ENCODE measurements around the gene CDK5R1. TPM values are rescaled to one million over a fixed set of nuclear protein-coding genes. Genes with fewer than 3 reads are reported as not detected.
A peak's percentile ranks its signal among the peaks of the same experiment; 100 is the strongest.

CDK5R1 gene
- total and polyA plus RNA-seq, 2 experiments from 2014 or later = 0.63 to 1.2 TPM

DNA sequence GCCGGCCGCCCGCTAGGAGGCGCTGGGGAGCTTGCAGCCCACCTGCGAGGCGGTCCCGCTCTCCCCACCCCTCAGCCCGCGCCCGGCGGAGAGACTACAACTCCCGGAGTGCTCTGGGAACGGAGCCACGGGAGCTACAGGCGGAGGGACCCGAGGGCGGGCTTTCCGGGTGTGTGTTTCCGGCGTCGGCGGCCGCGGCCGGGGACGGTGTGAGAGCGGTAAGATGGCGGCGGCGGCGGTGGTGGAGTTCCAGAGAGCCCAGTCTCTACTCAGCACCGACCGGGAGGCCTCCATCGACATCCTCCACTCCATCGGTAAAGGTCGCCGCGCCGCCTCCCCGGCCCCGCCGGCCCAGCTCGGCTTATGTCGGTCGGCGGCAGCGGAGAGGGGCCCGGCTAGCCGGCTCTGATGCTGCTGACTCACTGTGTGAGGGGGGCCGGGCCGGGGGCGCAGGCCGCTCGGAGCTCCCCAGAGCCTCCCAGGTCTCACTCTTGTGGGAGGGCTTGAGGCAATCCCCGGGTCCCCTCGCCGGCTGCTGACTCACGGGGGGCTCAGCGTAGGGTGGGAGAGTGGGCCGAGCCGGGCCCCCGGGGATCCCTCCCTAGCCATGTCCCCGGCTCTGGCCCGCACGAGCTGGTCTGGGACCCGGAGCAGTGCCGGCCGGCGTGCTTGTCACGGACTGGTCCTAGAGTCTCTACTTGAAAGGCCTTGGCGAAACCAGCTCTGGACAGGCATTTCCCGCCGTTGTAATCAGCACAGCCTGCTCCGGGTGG is 42.3 kb upstream of the CDK5R1 start, which contains the start of gene PSMD11:
TSS of gene PSMD11 (plus strand) at position 210 of the 773 bp plus-strand sequence. CDS start at position 224, 14 bp downstream.
- peak within 1 kb of the TSS; percentile 90 for H3K27ac ChIP-seq
- in situ Hi-C loops (cut with MboI) = no loop called here
- 1 to 2% methylated on average over 45 to 68 of the region's 74 CpGs for WGBS, 2 experiments (ENCODE audit: low coverage in 1 of 2, low lambda C conversion rate in 2 of 2, missing lambda C conversion rate in 2 of 2)
- no peaks in the 10 kb centered on the region for H3K9me2 ChIP-seq (ENCODE audit: insufficient read depth)
- TF ChIP-seq EZH2 (IDR thresholded peaks at IDR 0.05; ENCODE audit: insufficient read depth, poor library complexity, severe bottlenecking) (no peak), EZH2phosphoT487 (IDR thresholded peaks at IDR 0.05; ENCODE audit: insufficient read depth, low read depth) (no peak)
- peaks cover 24% of the 10 kb centered on the region for H3F3A ChIP-seq (ENCODE audit: insufficient read depth)
- DNase-seq = peak; percentile 100
- peak within 1 kb of the TSS; percentile 99 for H2AFZ ChIP-seq
- no peaks in the 10 kb centered on the region for H3K9me3 ChIP-seq (ENCODE audit: low read depth)
- peaks cover 50% of the 10 kb centered on the region for H3K79me2 ChIP-seq (ENCODE audit: insufficient read depth)
- H3K4me2 ChIP-seq (ENCODE audit: unreplicated experiment) = peak within 1 kb of the TSS; percentile 95
- peak within 1 kb of the TSS; percentile 100 for H3K4me3 ChIP-seq
- H3K36me3 ChIP-seq (ENCODE audit: low read depth) = peaks cover 16% of the 10 kb centered on the region; the same call in 1 of the 2 replicates
- H3K4me1 ChIP-seq (ENCODE audit: insufficient read depth) = peaks cover 21% of the 10 kb centered on the region
- peak within 1 kb of the TSS; percentile 97 for H3K9ac ChIP-seq
- no peaks in the 10 kb centered on the region for H3K27me3 ChIP-seq (replicated peaks; ENCODE audit: insufficient read depth)
- peaks cover 14% of the 10 kb centered on the region for H4K20me1 ChIP-seq (ENCODE audit: insufficient read depth)

- peaks cover 20% of the 10 kb centered on the region; the same call in 1 of the 2 replicates for H3K36me3 ChIP-seq (ENCODE audit: low read depth)
Observed at GRCh38 chr17:32445074-32445415, 41.7 kb upstream of the CDK5R1 start.

GRCh38 chr17:32445497-32445896 is 41.3 kb upstream of the CDK5R1 start:
- Histone ChIP-seq H3K9me3 (ENCODE audit: low read depth) (no peaks in the 10 kb centered on the region), H3K9me2 (ENCODE audit: insufficient read depth) (no peaks in the 10 kb centered on the region), H4K20me1 (ENCODE audit: insufficient read depth) (peaks cover 14% of the 10 kb centered on the region), H3K9ac (peak overlapping the region; percentile 97), H3K79me2 (ENCODE audit: insufficient read depth) (peaks cover 61% of the 10 kb centered on the region), H2AFZ (peak overlapping the region; percentile 99; the same call in 1 of the 2 replicates), H3K4me2 (ENCODE audit: unreplicated experiment) (peak overlapping the region; percentile 94), H3K27ac (peak overlapping the region; percentile 90), H3K27me3 (replicated peaks; ENCODE audit: insufficient read depth) (no peaks in the 10 kb centered on the region), H3K4me1 (ENCODE audit: insufficient read depth) (peaks cover 21% of the 10 kb centered on the region), H3K36me3 (ENCODE audit: low read depth) (peaks cover 22% of the 10 kb centered on the region; the same call in 1 of the 2 replicates), H3F3A (ENCODE audit: insufficient read depth) (peaks cover 24% of the 10 kb centered on the region), H3K4me3 (peak overlapping the region; percentile 100)
- no peak for DNase-seq
- 17 to 19% methylated on average over 6 of the region's 6 CpGs for WGBS, 2 experiments (ENCODE audit: low coverage in 1 of 2, low lambda C conversion rate in 2 of 2, missing lambda C conversion rate in 2 of 2)
- TF ChIP-seq EZH2phosphoT487 (IDR thresholded peaks at IDR 0.05; ENCODE audit: insufficient read depth, low read depth) (no peak), EZH2 (IDR thresholded peaks at IDR 0.05; ENCODE audit: insufficient read depth, poor library complexity, severe bottlenecking) (no peak)
- in situ Hi-C loops (cut with MboI) = no loop called here

More at GRCh38 chr17:32445074-32445415, 41.7 kb upstream of the CDK5R1 start:
- peak; percentile 90 for DNase-seq
- Histone ChIP-seq H3K9me2 (ENCODE audit: insufficient read depth) (no peaks in the 10 kb centered on the region), H3F3A (ENCODE audit: insufficient read depth) (peaks cover 24% of the 10 kb centered on the region), H3K4me3 (peak overlapping the region; percentile 100), H3K4me2 (ENCODE audit: unreplicated experiment) (peak overlapping the region; percentile 94), H2AFZ (peak overlapping the region; percentile 99), H3K4me1 (ENCODE audit: insufficient read depth) (peaks cover 21% of the 10 kb centered on the region), H3K27ac (peak overlapping the region; percentile 90), H3K9me3 (ENCODE audit: low read depth) (no peaks in the 10 kb centered on the region), H4K20me1 (ENCODE audit: insufficient read depth) (peaks cover 14% of the 10 kb centered on the region), H3K9ac (peak overlapping the region; percentile 97), H3K27me3 (replicated peaks; ENCODE audit: insufficient read depth) (no peaks in the 10 kb centered on the region), H3K79me2 (ENCODE audit: insufficient read depth) (peaks cover 56% of the 10 kb centered on the region)
- no peak for TF ChIP-seq EZH2phosphoT487 (IDR thresholded peaks at IDR 0.05; ENCODE audit: insufficient read depth, low read depth)
- no peak for TF ChIP-seq EZH2 (IDR thresholded peaks at IDR 0.05; ENCODE audit: insufficient read depth, poor library complexity, severe bottlenecking)
- in situ Hi-C loops (cut with MboI) = no loop called here
- 2 to 3% methylated on average over 14 of the region's 14 CpGs for WGBS, 2 experiments (ENCODE audit: low coverage in 1 of 2, low lambda C conversion rate in 2 of 2, missing lambda C conversion rate in 2 of 2)

DNA sequence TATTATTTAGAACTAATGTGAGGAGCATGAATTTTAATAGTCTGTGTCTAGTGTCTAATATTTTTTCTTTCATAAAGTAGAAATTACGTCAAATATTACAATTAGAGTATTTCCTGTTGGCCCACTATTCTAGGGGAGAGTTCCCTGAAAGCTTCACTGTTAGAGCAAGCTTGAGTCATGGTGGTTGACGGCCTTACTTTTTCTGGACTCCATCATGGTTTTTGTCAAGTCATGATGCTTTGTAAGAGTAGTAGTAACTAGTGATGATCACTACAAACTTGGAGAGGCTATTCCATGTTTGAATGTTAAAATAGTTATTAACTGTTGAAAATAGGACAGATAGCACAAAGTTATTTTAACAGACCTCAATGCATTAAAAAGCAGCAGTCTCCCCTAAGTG is 40.8 kb upstream of the CDK5R1 start:
- DNase-seq = peak; percentile 50
- Histone ChIP-seq H3K4me1 (ENCODE audit: insufficient read depth) (peaks cover 21% of the 10 kb centered on the region), H3K36me3 (ENCODE audit: low read depth) (peaks cover 27% of the 10 kb centered on the region; the same call in 1 of the 2 replicates), H3K79me2 (ENCODE audit: insufficient read depth) (peaks cover 65% of the 10 kb centered on the region), H2AFZ (no peak overlapping the region), H3K9me2 (ENCODE audit: insufficient read depth) (no peaks in the 10 kb centered on the region), H4K20me1 (ENCODE audit: insufficient read depth) (peaks cover 14% of the 10 kb centered on the region), H3K4me2 (ENCODE audit: unreplicated experiment) (peak overlapping the region; percentile 94), H3K27ac (peak overlapping the region; percentile 90), H3F3A (ENCODE audit: insufficient read depth) (peaks cover 24% of the 10 kb centered on the region), H3K9ac (peak overlapping the region; percentile 97), H3K9me3 (ENCODE audit: low read depth) (no peaks in the 10 kb centered on the region), H3K27me3 (replicated peaks; ENCODE audit: insufficient read depth) (no peaks in the 10 kb centered on the region), H3K4me3 (peak overlapping the region; percentile 100)
- no peak for TF ChIP-seq EZH2phosphoT487 (IDR thresholded peaks at IDR 0.05; ENCODE audit: insufficient read depth, low read depth)
- no peak for TF ChIP-seq EZH2 (IDR thresholded peaks at IDR 0.05; ENCODE audit: insufficient read depth, poor library complexity, severe bottlenecking)
- in situ Hi-C loops (cut with MboI) = no loop called here
- 71% methylated on average over 2 of the region's 2 CpGs for WGBS, 2 experiments (ENCODE audit: low coverage in 1 of 2, low lambda C conversion rate in 2 of 2, missing lambda C conversion rate in 2 of 2)
